ENCODE data around the gene CDCA4.

Gene CDCA4

DNA sequence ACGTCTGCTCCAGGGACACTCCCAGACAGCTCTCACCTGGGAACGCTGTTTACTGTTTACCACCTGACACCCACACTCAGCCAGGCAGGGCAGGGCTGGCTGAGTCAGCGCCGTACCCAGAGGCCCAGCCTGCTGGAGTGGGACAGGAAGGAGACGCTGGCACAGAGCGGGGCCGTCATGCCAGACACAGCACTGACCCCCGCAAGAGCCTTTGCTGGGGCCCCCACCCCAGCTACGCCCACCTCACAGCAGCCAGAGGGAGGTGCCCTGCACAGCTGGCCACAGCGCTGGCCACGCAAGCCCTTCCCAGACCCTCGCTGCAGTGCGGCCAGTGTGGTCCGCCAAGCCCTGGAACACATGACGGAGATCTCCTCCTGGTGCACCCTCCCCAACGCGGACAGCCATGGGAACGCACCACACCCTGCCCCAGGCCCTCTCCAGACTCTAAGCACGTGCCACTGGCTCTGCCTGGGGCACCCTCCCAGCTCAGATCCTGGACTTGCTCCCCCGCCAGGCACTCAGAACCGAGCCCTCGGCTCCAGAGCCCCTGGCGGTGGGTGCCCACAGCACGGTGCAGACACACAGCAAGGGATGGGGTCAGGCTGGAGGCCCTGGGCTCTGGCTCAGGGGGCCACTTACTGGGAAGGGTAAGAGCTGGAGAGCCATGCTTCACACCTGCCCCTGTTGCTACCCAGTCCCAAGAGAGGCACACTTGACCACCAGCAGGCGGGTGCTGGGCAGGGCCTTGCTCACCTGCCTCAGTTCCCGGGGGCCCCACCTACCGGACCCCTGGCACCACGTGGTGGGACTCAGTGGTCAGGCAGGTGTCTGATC lies 48.4 kb downstream of the CDCA4 start:
- no peak for DNase-seq

DNA sequence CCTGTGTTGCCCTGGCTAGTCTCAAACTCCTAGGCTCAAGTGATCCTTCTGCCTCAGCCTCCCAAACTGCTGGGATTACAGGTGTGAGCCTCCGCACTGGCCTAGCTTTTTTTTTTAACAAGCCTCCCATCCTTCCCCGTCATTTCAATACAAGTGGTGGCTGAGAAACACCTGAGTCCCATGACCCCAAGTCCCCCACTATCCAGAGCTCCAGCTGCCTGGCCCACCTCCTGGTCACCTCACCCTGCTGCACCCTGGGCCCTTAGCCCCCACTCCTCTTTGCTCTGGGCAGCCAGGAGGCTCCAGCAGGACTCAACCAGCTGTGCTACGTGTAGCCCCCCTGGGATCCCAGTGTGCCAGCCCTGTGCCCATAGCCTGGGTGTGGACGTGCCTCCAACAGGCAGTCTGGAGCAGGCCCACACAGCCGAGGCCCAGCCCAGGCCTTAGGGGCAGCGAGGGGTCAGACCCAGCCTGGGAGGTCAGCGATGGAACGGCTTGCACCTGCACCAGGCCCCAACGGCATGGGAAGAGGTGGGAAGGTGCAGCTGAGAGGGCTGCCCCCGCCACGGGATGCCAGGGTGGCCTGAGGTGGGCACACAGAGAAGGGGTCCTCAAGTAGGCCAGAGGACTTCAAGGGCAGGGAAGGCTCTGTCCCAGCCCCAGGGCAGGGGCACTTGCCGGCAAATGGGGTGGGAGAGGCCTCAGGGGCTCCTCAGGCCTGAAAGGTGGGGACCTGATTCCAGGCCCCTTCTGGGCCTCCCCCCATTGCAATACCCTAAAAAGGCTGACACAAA lies 49.2 kb downstream of the CDCA4 start:
- DNase-seq = no peak

DNA sequence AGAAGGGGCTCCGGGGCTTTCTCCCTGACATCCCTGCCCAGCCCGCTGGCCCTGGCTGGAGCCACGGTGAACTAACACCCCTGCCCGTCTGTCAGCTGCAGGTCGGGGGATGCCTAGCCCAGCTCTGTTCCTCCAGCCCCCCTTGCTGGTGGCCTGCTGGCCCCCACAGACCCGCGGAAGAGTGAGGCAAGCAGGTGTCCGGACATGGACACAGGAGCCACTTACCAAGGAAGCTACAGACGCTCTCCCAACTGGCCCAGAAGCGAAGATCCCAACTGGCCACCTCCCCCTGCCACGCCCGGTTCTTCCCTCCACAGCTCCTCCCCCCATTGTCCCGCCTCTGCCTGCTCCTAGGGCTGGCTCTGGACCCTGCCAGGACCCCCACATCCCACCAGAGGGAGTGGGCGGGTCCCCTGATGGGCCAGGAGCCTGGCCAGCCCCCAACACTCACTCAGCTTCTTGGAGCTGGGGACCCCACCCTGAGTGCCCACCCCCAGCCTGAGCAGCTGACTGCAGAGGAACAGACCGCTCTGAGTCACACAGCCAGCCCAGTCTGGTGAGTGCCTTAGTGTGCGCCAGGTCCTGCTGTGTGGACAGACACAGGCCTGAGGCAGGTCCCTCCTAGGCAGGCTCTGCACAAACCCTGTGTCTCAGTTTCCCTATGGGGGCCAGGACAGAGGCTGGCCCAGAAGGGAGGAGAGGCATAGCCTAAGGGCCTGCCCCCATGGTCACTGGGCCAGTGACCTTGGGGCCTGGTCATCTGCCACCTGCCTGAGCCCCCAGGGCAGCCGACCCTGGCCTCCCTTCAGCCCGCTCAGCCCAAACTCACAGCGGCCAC lies 50.4 kb downstream of the CDCA4 start:
- DNase-seq = no peak

- no peak for DNase-seq
Measured at GRCh38 chr14:104969741-104970230, 51.1 kb downstream of the CDCA4 start.

- DNase-seq = no peak
Measured at GRCh38 chr14:104968541-104969401, 52.1 kb downstream of the CDCA4 start.

DNA sequence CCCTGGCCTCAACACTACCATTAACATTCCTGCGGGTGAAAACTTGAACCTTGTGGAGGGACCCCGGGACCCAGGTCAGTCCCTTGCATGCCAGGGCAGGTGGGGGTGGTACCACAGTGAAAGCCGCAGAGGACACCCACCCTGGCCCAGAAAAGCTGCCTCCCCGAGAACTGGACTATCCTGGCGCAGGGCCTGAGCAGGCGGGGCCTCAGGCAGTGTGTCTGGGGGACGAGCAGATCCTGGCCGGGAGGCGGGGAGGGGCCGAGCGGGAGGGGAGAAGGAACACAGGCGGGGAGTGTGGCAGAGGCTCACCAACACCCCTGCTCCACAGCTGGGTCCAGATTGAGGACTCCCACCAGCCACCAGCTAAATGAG lies 52.7 kb downstream of the CDCA4 start:
- no peak for DNase-seq

DNA sequence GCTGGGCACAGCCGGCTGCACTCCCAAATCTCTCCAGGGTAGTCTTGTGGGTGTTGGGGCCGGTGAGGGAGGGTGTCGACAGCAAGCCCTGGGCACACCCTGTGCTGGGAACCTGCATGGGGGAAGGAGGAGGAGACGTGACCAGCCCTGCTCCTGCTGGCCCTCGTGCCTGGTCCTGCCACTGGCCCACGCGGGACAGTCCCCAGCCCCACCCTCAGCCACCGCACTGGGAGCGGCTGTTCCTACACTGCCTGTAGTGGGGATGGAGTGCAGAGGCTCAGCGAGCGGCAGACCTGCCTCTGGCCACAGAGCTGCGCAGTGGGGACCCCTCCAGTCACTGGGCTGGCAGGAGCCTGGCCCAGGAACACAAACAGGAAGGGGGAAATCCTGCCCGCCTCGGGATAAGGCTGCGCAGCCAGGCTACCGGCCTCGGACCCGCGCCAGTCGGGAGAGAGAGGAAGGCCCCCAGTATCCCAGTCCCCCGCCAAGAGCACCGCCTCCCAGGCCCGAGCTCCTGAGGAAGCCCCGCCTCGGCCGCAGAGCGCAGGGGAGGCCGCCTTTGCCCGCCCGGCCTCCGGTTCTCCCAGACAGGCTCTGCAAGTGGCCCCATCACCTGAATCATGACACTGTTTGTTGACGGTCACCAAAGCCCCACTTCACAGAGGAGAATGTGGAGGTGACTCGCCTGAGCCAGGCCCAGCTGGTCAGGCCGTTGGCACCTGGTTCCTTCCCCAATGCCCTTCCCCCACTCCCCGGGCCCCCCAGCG lies 53.3 kb downstream of the CDCA4 start:
- DNase-seq = peak; percentile 79

GRCh38 chr14:104966981-104967385 lies 53.9 kb downstream of the CDCA4 start:
- DNase-seq = no peak

- no peak for DNase-seq
Measured at GRCh38 chr14:104966261-104966865, 54.5 kb downstream of the CDCA4 start.

DNA sequence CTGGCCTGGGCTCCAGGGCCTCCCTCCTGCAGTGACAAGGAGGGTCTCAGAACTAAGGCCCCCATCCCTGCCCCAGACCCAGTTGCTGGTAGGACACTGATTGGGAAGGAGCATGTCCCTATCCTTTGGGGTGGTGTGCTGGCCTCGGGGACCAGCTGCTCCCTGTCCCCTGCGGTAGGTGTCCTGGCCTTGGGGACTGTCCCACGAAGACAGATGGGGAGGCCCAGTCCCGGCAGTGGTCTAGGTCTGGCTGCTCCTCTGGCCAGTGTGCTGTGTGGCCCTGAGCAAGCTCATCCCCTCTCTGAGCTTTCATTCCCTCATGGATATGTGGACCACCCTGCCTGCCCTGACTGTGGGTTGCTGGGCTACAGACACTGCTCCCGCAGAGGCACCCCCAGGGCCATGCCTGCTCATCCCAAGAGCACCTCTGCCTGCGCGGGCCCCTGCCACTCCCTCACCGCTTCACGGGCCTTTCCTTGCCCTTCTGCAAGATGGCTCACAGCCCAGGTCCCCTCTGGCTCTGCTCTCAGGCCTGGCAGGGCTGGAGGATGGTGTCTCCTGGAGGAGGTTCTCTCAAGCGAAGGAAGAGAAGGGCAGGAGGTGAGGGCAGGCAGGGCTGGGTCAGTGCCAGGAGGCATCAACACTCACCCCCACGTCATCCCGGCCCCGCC lies 55.2 kb downstream of the CDCA4 start:
- DNase-seq = no peak

DNA sequence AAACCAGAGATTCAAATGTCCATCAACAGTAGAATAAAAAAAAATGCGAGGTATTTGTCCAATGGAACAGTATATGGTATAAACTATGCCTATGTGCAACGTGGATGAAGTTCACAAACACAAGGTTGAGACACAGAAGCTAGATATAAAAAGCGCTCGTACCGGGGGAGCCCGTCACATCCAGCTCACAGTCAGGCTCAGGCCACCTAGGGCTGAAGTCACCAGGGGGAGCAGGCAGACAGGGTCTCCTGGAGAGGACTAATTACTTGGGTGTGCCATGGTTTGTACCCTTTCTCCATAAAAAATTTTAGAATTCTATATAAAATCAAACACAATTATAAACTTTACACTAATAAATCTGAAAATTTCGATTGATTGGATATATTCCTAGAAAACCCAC lies 56.3 kb downstream of the CDCA4 start:
- DNase-seq = no peak
